Esophagus muscularis mucosa (tissue), 4 donors: ENCODE measurements around the gene AZU1. TPM values are rescaled to one million over a fixed set of nuclear protein-coding genes. Genes with fewer than 3 reads are reported as not detected.

Source experiments
- DNase-seq: peaks from one replicate; pipeline ENCODE4 v3.0.0-alpha.2; 2017; ENCODE audit errors: extremely low spot score
- H3K27ac ChIP-seq, 4 donors: fragments of 200-600 bp; sonication (generic); replicated peaks in 1 of 4; 1 replicate in 3 of 4; 2 replicates in 1 of 4; pipeline ENCODE4 v1.5.1; 2016 to 2019; ENCODE audit warnings: mild to moderate bottlenecking in 1 of 4
- H3K27me3 ChIP-seq, 4 donors: fragments of 200-600 bp; sonication (generic); one replicate each; pipeline versions ENCODE4 v1.5.1 to v1.6.0; 2016 to 2019
- H3K36me3 ChIP-seq, 4 donors: fragments of 200-600 bp; sonication (generic); one replicate each; pipeline ENCODE4 v1.5.1; 2016 to 2019
- H3K4me1 ChIP-seq, 4 donors: fragments of 200-600 bp; sonication (generic); one replicate each; pipeline ENCODE4 v1.5.1; 2016 to 2019
- H3K4me3 ChIP-seq, 4 donors: fragments of 200-600 bp; sonication (generic); 1 replicate in 2 of 4; 2 replicates in 2 of 4; pipeline ENCODE4 v1.5.1; 2016 to 2019; ENCODE audit warnings: mild to moderate bottlenecking in 4 of 4, moderate library complexity in 1 of 4
- H3K9me3 ChIP-seq, 4 donors: fragments of 200-600 bp; sonication (generic); 1 replicate in 3 of 4; 2 replicates in 1 of 4; pipeline ENCODE4 v1.5.1; 2016 to 2019
- CTCF ChIP-seq, 3 experiments: fragments of 200-600 bp in 2 of 3; fragments of 450-650 bp in 1 of 3; sonication (generic) in 2 of 3; IDR thresholded peaks; one replicate each; pipeline ENCODE4 v1.5.1; 2017 to 2019; ENCODE audit warnings: antibody characterized with exemption in 3 of 3, mild to moderate bottlenecking in 2 of 3, moderate library complexity in 1 of 3
- EP300 ChIP-seq: sonication (generic); formaldehyde crosslinking; IDR thresholded peaks from one replicate; pipeline ENCODE4 v1.6.1; 2017; ENCODE audit warnings: antibody characterized with exemption
- POLR2A ChIP-seq: fragments of 450-650 bp; IDR thresholded peaks from one replicate; pipeline ENCODE4 v1.6.1; 2017; ENCODE audit warnings: antibody characterized with exemption, moderate library complexity, mild to moderate bottlenecking, low read depth
- POLR2AphosphoS5 ChIP-seq, 2 donors: sonication (generic); formaldehyde crosslinking; IDR thresholded peaks; one replicate each; pipeline ENCODE4 v1.6.1; 2017; ENCODE audit warnings: antibody characterized with exemption in 2 of 2
- WGBS: methylation state at CpG from one replicate; pipeline ENCODE4 v1.1.5; 2018; 5-methylcytosine and 5-hydroxymethylcytosine counted together
- intact Hi-C: fragments of 100-400 bp; cut with DNase I; formaldehyde crosslinking; loops from one replicate; pipeline ENCODE4 v1.15.1; 2023
- total RNA-seq, 4 donors: library from RNA; depleted of rRNA; stranded (reverse); fragments of >200 nt; gene quantifications; one replicate each; pipeline versions ENCODE4 v1.1.0 to v1.2.1, GENCODE V29; 2016

The AZU1 gene
- total RNA-seq, 4 donors from 2014 or later: 0.40 to 1.3 TPM; not detected in 2

DNA sequence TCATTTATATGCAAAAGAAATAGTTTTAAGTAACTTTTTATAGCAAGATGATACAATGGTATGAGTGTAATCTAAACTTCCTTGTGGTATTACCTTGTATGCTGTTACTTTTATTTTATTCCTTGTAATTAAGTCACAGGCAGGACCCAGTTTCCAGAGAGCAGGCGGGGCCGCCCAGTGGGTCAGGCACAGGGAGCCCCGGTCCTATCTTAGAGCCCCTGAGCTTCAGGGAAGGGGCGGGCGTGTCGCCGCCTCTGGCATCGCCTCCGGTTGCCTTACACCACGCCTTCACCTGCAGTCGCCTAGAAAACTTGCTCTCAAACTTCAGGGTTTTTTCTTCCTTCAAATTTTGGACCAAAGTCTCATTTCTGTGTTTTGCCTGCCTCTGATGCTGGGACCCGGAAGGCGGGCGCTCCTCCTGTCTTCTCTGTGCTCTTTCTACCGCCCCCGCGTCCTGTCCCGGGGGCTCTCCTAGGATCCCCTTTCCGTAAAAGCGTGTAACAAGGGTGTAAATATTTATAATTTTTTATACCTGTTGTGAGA, 16.1 kb upstream of the AZU1 start:
- WGBS: 91% methylated on average over 20 of the region's 20 CpGs
- DNase-seq: no peak
- no peaks in the 10 kb centered on the region for H3K4me1 ChIP-seq
- H3K4me3 ChIP-seq: no peak overlapping the region
- intact Hi-C loops: no loop called here
- H3K27ac ChIP-seq: no peak overlapping the region
- H3K36me3 ChIP-seq: peaks cover 64 to 77% (median 70%) of the 10 kb centered on the region in 4 donors
- H3K27me3 ChIP-seq: no peaks in the 10 kb centered on the region
- no peaks in the 10 kb centered on the region for H3K9me3 ChIP-seq
- TF ChIP-seq CTCF (IDR thresholded peaks at IDR 0.05): no peak
- TF ChIP-seq POLR2A: no peak
- no peak for TF ChIP-seq EP300
- TF ChIP-seq POLR2AphosphoS5 (IDR thresholded peaks at IDR 0.05): no peak

- WGBS: 87% methylated on average over 32 of the region's 80 CpGs
Observed at GRCh38 chr19:812049-812746, 15.4 kb upstream of the AZU1 start.

GRCh38 chr19:812747-813218, 14.9 kb upstream of the AZU1 start:
- Histone ChIP-seq H3K36me3 (peaks cover 52 to 65% (median 58%) of the 10 kb centered on the region in 4 donors), H3K4me3 (no peak overlapping the region), H3K4me1 (no peaks in the 10 kb centered on the region), H3K27me3 (no peaks in the 10 kb centered on the region), H3K27ac (no peak overlapping the region), H3K9me3 (no peaks in the 10 kb centered on the region)
- TF ChIP-seq POLR2A: no peak
- no peak for TF ChIP-seq CTCF (IDR thresholded peaks at IDR 0.05)
- no peak for DNase-seq
- WGBS: 90% methylated on average over 38 of the region's 72 CpGs
- intact Hi-C loops: no loop called here

More at GRCh38 chr19:812049-812746, 15.4 kb upstream of the AZU1 start:
- no peak for TF ChIP-seq POLR2AphosphoS5 (IDR thresholded peaks at IDR 0.05)
- no peak for TF ChIP-seq EP300
- intact Hi-C loops: no loop called here
- no peaks in the 10 kb centered on the region for H3K27me3 ChIP-seq
- no peak overlapping the region for H3K27ac ChIP-seq
- peaks cover 58 to 71% (median 64%) of the 10 kb centered on the region in 4 donors for H3K36me3 ChIP-seq
- H3K4me1 ChIP-seq: no peaks in the 10 kb centered on the region
- DNase-seq: no peak
- H3K4me3 ChIP-seq: no peak overlapping the region
- no peaks in the 10 kb centered on the region for H3K9me3 ChIP-seq

GRCh38 chr19:813219-814151, 14.2 kb upstream of the AZU1 start:
- peaks cover 45 to 58% (median 51%) of the 10 kb centered on the region in 4 donors for H3K36me3 ChIP-seq
- no peak for TF ChIP-seq CTCF (IDR thresholded peaks at IDR 0.05)
- no peak for TF ChIP-seq EP300
- no peak for TF ChIP-seq POLR2AphosphoS5 (IDR thresholded peaks at IDR 0.05)
- no peak for TF ChIP-seq POLR2A
- no peaks in the 10 kb centered on the region for H3K27me3 ChIP-seq
- no peak overlapping the region for H3K4me3 ChIP-seq
- H3K9me3 ChIP-seq: no peaks in the 10 kb centered on the region
- DNase-seq: no peak
- intact Hi-C loops: no loop called here
- no peak overlapping the region for H3K27ac ChIP-seq
- no peaks in the 10 kb centered on the region for H3K4me1 ChIP-seq
- WGBS: 94% methylated on average over 36 of the region's 87 CpGs
